ENCODE results near the gene CSMD2. TPM values are rescaled to one million over a fixed set of nuclear protein-coding genes. Genes with fewer than 3 reads are reported as not detected.

Gene CSMD2
- polyA plus RNA-seq, 12 donors, result 0.51 to 3.3 (median 0.85) TPM; not detected in 2

DNA sequence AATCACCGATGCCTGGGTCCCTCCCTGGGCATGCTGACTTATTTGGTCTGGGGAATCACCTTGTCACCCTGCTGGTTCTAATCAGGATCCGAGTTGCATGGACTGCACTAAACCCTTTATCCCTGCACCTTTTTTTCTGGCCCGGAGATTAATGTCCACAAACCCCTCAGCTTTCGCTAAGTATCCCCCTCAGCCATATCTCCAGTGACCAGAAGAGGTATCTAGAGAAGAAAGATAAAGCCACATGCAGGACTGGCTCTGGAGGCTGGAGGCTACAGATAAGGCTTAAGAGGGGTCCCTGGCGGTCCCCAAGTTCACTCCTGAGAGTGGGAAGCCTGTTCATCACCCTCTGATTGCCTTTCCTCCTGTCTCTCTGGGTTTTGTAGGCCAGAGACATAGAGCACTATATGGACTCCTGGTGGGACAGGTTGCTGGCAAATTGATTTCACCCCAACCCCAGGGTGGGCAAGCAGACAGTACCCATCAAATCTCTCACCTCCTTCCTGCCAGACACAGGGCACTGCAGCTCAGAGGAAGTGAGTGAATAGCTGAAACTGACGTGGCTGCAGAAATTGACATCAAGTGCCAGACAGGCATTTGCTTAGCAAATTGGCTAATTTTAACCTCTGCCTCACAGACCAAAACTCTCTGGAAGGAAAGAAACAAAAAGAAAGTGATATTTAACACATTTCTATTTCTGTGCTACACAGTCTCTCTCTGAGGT is 262.4 kb downstream of the CSMD2 start:
- DNase-seq, result no peak

DNA sequence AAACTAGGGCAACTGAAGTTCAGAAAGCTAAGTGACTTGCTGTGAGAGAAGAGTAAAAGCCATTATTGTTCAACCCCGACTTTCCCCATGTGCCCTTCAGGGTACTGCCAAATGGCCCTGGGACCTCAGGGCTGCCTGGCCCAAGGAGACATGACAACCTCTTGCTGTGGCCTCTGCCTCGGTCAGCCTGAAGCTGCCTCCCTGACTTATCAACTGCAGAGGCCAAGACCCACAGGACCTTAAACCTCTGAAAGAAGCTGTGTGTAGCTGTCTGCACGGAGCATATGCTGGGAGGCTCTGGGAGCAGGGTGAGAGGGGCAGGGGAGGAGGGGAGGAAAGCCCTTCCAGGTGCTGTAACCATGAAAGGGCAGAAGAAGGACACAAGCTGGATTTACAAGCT is 265.3 kb downstream of the CSMD2 start:
- no peak for DNase-seq

DNA sequence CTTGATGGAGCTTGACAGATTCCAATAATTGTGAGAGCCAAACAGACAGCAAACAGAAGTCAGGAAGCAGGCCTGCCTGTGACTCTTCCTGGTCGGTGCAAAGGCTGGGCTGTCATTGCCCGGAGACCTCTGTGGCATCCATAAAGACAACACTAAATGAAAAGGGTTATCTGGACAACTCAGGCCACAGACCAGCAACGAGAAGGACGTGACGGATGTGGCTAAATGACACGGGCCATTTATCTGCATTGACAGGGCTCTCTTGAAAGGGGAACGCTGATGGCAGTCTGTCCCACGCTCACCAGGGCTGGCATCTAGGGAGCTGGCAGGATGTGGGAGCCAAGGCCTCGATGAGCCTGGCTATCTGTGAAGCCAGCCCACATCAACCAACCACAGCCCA is 266.1 kb downstream of the CSMD2 start:
- no peak for DNase-seq

DNA sequence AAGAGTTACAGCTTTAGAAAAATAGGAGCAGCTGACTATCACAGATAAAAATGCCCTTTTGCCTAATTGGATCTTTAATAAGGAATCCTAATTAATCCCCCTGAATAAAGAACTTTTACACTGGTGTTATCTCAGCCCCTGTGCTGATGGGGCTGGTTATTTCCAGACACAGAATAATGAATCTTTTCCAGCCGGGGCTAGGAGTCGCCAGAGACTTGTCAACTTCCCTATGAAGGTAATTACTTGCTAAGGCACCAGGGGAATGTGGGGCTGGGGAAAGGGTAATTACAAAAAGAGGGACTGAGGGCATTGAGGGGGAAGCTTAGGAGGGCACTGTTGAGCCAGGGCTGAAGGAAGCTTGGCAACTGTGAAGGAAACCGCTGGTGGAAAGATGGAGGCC is 266.6 kb downstream of the CSMD2 start:
- no peak for DNase-seq

DNA sequence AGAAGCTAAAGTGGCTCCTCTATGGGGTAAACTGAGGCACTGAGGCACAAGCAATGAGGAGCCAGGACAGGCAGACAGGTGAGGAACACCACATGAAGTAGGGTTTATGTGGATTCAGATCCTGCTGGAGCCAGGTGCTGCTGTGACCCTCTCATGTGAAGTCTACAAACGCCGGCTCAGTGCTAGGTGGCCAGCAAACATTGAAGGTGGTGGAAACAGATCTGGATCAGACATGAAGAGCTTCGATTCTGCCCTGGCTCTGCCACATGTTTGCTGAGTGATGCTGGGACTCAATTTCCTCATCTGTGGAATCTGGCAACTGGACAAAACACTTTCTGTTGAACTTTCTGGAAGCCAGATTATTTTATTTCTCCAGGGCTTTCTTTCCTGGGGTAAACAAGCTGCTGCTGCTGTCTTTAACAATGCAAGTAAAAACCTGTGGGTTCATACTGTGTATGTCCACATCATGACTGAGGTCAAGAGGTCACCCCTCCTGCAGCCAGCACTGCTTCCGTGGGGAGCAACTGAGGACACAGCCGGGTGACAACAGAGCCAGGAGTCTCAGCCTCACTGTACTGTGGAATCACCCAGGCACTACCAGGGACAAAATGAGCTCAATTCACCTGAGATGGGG is 267.8 kb downstream of the CSMD2 start:
- DNase-seq, result no peak

DNA sequence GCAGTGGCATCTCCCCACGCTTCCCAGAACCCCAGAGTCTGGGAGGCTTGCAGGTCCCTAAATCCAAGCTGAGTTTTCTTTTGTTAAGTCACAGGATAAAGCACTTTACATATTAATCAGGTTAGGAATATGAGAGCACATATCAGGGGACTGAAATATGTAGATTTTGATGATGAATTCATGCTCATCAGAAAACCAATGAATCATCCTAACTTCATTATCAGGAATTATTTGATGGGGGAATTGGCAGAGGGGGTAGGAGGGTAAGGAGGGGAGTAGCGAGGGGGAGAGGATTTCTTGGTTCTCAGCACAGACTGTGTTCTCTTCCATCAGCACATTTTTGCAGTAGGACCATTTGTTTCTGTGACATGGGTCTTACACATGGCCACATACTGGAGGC is 269.1 kb downstream of the CSMD2 start:
- no peak for DNase-seq

DNA sequence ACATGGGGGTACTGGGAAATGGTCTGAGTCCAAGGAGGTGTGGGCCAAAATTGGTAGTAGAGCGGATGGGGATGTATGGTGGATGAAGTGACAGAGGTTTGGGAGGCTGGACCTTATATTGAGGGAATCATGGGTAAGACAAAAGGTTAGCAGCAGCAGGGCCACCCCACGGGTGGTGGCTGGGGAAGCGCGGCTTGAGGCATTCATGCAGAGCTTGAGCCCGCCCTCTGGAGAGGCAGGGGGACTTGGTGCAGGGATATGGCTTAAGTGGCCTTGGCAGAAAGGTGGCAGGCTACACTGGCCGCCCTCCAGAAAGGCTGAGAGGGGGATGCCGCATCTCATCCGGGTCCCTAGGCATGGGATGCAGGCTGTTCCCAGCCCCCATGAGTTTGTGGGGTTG is 269.6 kb downstream of the CSMD2 start:
- no peak for DNase-seq

DNA sequence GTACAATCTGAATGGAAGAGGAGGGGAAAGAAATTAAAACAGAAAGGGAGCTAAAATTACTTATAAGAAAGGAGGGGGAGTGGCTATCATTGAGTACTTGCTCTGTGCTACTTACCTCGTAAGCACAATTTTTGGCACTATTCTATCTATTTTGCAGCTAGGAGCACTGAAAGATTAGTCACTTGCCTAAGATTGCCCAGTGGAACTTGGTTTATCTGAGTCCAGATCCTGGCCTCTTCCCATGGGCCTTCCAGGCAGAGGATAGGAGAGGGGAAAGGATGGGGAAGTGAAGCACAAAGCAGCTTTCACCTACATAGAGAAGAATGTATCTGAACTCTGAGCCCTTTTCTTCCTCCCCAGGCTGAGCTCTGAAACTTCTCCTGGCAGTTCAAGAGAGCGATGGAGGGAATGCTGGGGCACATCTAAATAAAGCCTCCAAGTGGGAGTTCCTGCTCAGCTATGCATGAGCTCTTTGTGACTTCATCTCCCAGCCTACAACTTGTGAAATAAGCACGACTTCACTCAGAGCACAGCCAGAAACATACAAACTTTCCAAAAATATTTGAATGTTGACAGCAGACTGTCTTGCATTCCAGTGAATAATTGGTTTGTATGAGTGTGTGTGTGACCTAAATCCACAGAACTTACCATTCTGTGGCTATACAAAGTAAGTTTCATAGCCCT is 271.7 kb downstream of the CSMD2 start:
- peak; percentile 7 for DNase-seq

DNA sequence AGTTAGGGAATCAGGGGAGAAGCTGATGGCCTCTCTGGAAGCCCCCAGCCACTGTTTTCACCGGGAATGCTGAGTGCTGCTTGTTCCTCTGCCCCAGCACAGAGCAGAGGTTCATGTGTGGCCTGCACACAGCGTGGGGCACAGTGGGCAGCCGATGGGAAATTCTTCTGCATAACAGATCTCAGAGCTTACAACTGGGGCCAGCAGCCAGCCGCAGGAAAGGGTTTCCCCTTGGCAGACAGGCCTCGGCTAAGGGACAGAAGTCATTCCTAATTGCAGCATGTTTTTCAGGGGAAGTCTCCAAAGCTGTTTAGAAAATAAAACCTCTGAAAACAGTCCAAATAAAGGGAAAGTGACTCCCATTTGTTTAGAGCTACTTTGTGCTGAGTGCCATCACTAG is 278.5 kb downstream of the CSMD2 start:
- no peak for DNase-seq

DNA sequence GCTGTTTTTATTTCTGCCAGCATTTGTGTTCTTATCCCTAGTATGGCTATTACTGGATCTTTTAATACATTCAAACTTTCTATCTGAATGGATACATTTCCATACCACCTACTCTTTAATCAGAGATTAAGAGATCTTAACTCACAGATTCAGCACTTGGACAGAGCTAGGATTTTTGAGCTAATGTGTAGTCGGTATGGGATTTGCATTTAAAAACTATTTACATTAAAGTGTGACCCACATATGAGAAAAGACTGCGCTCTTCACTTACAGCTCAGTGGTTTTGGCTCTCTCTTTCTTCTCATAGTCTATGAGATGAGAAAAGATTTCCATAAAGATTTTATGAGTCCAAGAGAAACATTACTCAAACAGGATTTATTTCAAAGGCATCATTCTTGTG is 284.7 kb downstream of the CSMD2 start:
- DNase-seq, result no peak

DNA sequence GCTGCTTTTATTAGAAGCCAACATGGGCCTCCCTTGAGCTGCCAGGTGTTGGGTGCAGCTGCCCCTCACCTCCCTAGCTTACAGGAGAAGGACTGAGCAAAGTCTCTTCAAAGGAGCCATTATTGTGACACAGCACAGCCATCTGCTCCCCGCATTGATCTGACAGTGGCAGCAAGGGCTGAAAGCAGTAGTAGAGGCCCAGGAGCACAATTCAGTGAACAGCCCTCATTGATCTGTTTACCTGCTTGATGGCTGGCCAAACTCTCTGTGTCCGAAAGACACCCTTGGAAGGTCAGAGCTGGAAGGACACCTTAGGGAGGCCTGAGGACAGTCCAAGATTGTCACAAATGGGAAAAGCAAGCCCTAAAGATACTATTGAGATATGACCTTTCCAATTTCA is 286.6 kb downstream of the CSMD2 start:
- no peak for DNase-seq

DNA sequence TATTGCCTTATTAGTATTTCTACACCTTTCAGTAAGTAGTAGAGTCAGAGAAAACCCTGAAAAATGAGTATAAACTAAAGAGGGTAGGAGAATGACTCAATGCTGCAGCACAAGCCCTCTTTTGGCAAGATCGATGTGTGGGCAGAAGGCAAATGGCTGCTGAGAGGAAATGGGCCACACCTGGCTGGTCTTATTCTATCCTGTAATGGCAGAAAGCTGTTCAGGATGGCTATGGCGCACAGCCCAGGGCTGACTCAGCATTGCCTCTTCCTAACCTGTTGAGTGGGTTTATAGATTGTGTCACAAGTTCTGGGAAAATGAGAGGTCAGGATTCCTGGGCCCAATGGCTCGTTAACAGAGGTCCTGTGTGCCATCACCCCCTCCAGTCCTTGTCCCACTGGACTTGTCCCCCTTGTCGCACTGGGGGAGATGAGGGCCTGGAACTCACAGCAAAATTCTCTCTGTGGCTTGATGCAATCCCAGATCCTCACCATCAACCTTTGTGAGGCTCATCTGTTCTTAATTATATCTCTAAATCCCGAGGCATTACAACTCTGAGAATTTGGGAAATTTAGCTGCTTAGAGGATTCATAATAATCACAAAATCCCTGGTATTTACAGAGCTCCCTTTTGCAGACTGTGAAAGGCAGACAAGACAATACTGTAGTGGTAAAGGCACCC is 287.9 kb downstream of the CSMD2 start:
- DNase-seq, result no peak

DNA sequence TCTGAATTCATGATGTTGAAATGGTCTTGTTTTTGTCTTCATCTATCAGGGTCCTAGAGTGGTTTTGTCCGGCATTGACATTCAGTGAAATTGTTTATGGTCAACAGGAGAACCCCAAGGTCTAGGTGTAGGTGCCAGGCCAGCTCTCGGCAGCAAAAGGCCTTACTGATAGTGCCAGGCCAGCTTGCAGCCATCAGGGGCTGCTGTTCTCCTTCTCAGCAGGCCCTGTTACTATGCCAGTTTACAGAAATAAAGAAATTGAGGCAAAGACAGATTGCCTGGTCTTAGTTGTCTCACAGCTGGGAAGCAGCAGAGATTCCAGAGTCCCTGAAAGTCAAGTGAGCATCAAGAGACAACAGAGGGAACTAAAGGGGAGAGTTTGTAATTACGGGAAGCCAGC is 289.2 kb downstream of the CSMD2 start:
- DNase-seq, result no peak

DNA sequence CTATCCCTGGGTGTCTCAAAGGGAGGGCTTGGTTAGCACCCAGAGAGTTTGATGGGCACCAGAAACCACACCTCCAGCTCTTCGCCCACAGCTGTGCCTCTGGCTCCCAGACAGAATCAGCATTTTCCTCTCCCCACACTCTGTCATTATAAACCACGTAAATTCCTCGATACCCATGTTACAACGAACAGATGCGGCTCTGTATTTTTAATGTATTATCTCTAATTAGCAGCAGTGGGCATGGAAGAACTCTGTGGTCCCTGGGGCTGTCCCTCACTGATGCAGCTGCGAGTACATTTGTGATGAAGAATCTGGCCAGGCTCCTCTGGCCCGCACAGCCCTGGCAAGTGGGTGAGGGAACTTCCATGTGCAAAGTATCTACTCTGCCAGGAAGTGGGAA is 290.4 kb downstream of the CSMD2 start:
- no peak for DNase-seq

DNA sequence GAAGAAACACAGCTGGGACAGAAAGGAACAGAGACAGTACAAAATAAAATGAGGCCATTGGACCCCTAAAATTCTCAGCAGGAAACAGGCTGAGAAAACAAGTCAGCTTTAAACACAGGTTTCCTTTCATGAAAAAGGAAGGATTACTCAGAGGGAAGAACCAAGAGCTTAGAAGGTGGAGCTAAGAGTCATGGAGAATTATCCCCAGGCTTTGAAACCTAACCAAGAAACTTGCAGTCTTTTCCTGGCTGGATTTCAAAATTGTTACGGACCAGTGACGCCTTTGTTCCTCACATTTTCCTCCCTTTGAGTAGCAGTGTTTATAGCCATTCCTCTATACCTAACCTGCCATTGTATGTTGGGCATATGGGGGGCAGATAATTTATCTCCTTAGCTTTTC is 292.3 kb downstream of the CSMD2 start:
- DNase-seq, result no peak

DNA sequence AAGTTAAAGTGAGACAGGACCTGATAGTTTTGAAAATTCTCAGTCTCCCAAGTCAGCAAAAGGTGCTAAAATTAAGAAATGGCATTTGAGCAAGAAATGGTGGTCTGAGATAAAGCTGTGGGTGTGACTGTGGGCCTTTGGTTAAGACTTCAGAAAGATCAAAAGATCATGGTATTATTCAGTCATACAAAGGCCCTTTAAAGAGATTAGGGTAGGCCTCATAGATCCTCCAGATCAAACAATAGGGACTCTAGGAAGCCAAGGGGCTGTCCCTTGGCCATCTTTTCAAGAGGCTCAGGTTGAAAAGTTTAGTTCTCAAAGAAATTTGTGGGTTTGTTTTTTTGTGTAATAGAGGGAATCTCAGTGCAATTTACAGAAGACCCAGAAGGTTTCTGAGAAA is 292.8 kb downstream of the CSMD2 start:
- DNase-seq, result no peak

DNA sequence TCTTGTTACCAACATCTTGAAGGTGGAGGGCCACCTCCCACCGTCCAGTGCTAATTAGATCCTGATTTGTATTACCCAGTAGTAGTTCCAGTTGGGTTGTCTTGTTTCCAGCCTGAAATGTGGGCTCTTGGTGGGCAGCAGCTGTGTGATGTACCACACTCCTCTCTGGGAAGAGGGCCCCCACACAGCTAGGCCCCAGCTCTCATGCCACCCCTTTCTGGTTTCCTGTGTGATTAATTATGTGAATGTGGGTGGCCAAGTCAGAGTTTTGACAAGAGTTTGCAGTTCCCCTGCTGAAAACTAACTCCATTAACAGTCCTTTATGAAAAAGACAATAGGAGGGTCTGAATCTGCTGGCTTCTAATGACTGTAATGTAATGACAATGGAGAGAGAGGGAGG is 297.3 kb downstream of the CSMD2 start:
- no peak for DNase-seq

DNA sequence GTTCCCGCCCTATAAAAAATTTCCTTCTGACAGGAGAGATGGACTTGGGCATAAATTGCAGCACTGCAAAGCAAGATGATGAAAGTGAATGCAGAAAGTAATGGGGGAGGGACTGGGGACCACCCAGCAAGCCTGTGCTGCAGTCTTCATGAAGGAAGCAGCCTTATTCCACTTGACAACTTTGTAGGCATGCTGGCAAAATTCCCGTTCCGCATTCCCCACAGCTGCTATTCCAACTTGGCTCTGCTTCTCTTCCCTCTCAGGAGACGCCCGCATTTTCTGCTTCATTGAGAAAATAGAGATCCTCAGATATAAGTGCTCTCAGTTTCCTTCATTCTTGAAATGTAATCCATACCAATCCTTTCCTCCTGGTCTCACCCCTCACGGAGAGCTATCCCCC is 298.7 kb downstream of the CSMD2 start:
- DNase-seq, result peak; percentile 20

DNA sequence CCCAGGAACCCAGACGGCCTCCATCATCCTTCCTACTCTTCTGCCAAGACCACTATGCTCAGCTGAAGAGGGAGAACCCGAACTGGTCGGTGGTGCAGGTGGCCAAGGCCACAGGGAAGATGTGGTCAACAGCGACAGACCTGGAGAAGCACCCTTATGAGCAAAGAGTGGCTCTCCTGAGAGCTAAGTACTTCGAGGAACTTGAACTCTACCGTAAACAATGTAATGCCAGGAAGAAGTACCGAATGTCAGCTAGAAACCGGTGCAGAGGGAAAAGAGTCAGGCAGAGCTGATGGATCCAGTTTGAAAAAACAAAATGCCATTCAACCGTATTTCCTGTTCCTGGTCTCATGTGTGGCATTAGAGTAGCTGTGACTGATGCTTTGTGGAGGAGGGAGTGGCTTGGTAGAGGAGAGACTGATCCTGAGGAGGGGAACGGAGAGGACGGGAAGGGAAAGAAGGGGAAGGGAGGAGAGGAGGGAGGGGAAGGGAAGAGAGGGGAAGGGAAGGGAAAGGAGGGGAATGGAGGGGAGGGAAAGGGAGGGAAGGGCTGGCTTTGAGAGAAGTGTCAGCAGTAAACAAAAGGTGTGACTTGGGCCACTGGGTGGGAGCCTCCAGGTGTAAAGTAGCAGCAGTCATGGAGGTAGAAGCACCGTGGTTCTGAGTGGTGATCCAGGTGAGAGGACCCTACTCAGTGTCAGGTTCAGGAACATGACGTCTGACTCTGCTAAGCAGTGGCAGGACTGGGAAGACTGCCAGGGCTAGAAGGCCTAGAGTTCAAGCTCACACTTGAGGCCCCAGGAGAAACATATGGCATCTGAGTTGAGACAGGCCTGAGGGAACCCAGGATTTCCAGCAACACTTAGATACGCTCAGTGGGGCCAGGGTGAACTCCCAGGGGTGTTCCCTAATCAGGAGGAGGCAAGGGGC is 300.3 kb downstream of the CSMD2 start:
- no peak for DNase-seq

DNA sequence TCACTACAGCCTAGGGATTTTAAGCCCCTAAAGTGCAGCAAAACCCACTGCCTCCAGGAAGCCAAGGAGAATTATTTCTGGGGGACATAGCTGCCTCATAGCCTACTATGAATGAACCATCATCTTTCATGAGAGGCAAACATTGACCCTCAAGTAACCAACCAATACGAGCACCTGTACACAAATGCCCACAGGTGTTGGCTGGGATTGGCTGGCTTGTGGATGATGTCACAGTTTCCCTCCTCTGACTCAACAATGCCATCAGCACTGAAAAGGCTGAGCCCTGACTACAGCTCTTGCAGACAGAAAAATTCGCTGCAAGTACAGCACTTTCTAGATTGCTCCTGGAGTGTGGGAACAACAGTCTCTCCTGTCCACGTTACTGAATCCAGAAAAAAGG is 301.3 kb downstream of the CSMD2 start, which contains the start of gene HMGB4:
TSS of gene HMGB4 (plus strand) at position 301 of the 400 bp plus-strand sequence. CDS start 113 bp downstream, outside the sequence.
- no peak for DNase-seq

DNA sequence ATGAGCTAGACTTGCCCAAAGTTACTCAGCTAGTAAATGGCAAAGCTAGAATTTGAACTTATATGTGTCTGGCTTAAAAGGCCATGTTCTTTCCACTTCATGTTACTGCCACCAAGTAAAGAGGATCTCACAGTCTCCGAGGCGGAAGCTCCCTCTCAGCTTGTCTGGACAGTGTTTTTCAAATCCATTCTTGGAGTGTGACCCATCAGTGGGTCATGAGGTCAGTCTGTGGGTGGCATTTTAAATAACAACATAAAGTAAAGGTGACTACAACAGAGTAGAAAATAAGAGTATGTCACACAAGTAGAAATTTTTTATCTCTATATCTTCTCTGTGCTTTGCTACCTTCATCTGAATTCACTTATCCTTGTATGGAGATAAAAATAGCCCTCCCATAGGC is 304.4 kb downstream of the CSMD2 start:
- no peak for DNase-seq
